Activated naive CD4-positive, alpha-beta T cell treated with anti-CD3 and anti-CD28 coated beads, Interleukin-2, amount 50 U/mL, for 72 hours (primary cell): ENCODE data around the gene TNMD. TPM values are rescaled to one million over a fixed set of nuclear protein-coding genes. Genes with fewer than 3 reads are reported as not detected.

Experiments used
- ATAC-seq, 2 donors: fragments of 150-1000 bp; cut with Tn5 transposase; 2 replicates each; pipeline ENCODE4 v1.10.0; 2021; ENCODE audit warnings: mild to moderate bottlenecking in 2 of 2, moderate library complexity in 2 of 2
- DNase-seq, 2 donors: peaks; one replicate each; pipeline ENCODE4 v3.0.0; 2021 to 2022; ENCODE audit warnings: low spot score in 2 of 2
- H3K27ac Mint-ChIP-seq, 2 donors: one replicate each; pipeline ENCODE4 v1.8.0; 2022; ENCODE audit warnings: mild to moderate bottlenecking in 2 of 2, mixed read lengths in 2 of 2
- H3K36me3 Mint-ChIP-seq, 2 donors: one replicate each; pipeline ENCODE4 v1.8.0; 2022; ENCODE audit warnings: mixed read lengths in 2 of 2
- H3K9me3 Mint-ChIP-seq, 2 donors: one replicate each; pipeline ENCODE4 v1.8.0; 2022; ENCODE audit warnings: mixed read lengths in 2 of 2
- total RNA-seq, 2 donors: library from RNA; stranded (reverse); gene quantifications; one replicate each; pipeline ENCODE4 v1.2.3, GENCODE V29; 2022

The TNMD gene
- total RNA-seq, 2 donors from 2014 or later = not detected

DNA sequence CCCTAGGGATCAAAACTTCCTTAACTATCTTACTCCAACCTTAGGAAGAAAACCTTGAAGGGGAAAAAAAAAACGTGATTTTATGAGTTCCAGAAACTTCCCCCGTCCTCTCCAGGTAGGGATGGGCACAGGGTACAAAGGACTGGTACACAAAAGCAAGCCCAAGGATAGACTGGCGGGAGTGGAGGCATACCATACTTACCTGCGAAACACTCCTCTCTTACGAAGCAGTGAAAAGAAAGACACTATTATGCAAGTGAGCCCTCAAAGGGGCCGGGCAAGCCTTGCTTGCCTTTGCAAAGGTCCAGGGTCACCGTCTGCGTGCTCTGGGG is 51.2 kb downstream of the TNMD start:
- DNase-seq (no peak), ATAC-seq (no peak)
- Mint-ChIP-seq H3K36me3 (peaks cover 0 to 5% of the 10 kb centered on the region in 2 donors), H3K9me3 (no peaks in the 10 kb centered on the region), H3K27ac (peak overlapping the region in 1 of 2 donors; percentile 84)

DNA sequence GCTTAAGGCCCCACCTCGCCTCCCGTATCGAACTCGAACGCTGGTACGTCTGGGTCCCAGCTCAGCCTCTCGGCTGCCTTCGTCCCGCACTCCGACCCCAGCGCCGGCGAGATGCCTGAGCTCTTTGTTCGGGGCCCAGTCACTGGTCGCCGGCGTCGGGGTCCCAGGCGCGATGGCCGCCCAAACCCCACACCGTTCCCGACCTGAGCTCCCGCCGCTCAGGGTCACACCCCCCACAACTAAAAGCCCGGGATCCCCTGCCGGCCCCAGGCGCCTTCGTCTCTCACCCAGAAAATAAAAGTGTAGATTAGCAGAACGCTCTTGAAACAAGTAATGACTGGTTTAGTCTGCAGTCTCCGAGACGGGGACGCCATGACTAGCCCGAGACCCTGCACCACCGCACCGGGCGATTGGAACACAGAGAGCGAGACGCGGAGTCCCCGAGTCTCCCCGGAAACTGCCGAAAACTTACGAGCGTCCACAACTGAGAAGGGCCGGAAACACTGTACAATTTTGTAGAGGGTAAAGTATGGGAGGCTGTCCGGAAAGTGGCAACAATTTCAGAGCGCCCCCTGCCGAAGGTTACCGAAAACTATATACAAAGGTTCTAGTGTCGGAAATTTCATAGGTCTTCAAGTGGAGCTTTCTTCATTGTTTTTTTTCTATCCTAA is 51.7 kb downstream of the TNMD start, which contains the start of gene TSPAN6:
TSS of gene TSPAN6 (minus strand) at position 486 of the 671 bp plus-strand sequence. CDS start at position 374, 112 bp downstream.
- Mint-ChIP-seq H3K9me3 (no peaks in the 10 kb centered on the region), H3K36me3 (peaks cover 0 to 5% of the 10 kb centered on the region in 2 donors), H3K27ac (peak within 1 kb of the TSS in 1 of 2 donors; percentile 84)
- DNase-seq = peak; percentile 65 to 68
- ATAC-seq = peak; percentile 99 to 100

DNA sequence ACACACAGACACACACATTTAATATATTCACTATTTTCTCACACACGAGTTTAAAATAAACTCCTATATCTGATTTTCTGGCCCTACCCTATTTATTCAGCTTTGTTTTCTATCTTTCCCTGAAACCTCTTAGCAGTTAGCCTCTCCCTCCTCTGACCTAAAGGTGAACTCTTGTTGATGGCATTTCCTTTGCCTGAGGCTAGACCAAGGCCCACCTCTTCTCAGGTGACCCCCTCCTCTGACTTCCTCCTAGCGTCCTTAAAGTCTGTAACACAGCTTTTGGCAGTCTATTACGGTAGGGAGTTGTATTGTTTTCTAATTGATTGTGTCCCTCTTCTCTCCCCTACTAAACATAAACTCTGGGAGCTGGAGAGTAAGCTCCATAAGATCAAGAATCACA is 57.6 kb downstream of the TNMD start:
- Mint-ChIP-seq H3K36me3 (no peaks in the 10 kb centered on the region), H3K27ac (no peak overlapping the region), H3K9me3 (no peaks in the 10 kb centered on the region)
- no peak for ATAC-seq
- no peak for DNase-seq

DNA sequence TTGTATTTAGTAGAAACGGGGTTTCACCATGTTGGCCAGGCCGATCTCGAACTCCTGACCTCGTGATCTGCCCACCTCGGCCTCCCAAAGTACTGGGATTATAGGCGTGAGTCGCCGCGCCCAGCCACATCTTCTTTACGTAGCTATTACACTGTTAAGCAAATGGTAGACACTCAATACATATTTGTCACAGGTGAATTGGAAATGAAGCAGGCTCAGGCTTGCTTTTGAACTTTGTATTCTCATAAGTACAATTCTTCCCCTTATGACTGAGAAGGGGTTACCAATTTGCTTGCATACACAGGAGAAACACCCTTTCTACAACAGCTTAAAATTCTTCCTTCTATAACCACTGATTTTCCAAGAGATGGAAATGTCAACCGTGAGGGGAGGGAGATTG is 58.5 kb downstream of the TNMD start:
- Mint-ChIP-seq H3K27ac (no peak overlapping the region), H3K9me3 (no peaks in the 10 kb centered on the region), H3K36me3 (no peaks in the 10 kb centered on the region)
- DNase-seq = no peak
- no peak for ATAC-seq

DNA sequence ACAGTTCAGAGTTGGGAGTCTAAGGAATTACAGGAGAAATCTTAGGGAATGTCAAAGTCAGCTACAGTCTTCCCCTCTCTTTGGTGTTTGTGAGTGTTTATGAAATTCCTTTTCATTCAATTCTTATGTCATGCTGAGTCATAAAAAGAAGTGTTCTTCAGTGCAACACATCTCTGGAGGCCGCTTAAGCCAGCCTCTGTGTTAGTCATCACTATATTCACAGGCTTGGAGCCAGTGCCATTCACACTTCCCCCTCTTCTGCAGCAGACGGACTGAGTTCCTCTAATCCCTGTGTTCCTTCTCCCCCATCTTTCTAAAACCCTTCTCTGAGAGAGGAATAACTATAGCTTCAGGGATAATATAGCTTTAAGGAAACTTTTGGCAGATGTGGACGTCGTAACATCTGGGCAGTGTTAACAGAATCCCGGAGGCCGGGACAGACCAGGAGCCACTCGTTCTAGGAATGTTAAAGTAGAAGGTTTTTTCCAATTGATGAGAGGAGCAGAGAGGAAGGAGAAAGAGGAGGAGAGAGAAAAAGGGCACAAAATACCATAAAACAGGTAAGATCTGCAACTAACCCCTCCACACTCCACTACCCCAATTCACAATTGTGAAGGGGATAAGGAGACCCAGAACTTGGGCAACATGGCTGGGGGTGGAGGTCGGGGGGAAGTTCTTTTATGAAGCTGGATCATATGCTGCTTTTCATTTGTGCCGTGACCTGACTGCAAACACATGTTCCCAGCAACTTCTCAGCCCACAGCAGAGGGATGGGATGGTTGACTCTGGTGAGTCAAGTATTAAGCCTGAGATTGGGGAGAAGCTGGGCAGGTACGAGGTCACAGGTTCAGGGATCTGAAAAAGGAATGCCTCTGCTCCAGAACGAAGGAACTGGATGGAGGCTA is 59.5 kb downstream of the TNMD start, which contains the start of gene SRPX2:
TSS of gene SRPX2 (plus strand) at position 244 of the 905 bp plus-strand sequence. CDS start 2,124 bp downstream, outside the sequence.
- Mint-ChIP-seq H3K9me3 (no peaks in the 10 kb centered on the region), H3K27ac (no peak within 1 kb of the TSS), H3K36me3 (no peaks in the 10 kb centered on the region)
- DNase-seq = no peak
- peak in 1 of 2 donors; percentile 62 for ATAC-seq

DNA sequence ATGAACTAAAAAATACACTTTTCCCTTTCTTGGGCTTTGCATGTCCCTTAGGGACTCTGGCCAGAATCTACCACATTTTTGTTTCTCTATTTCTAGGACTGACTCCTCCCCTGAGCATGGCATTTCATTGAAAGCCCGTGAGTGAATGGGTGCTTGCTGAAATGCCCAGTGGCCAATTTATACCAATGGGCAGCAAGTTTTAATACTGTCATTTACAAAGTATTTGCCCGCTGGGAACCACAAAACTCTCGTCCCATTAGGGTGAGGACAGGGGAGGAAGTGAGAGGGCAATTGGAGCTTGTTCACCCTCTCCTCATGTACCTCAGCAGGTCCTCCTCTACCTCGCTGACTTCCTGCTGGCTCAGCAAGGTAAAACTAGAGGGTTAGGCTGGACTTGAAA is 60.4 kb downstream of the TNMD start:
- Mint-ChIP-seq H3K27ac (no peak overlapping the region), H3K36me3 (no peaks in the 10 kb centered on the region), H3K9me3 (no peaks in the 10 kb centered on the region)
- ATAC-seq (no peak), DNase-seq (no peak)

DNA sequence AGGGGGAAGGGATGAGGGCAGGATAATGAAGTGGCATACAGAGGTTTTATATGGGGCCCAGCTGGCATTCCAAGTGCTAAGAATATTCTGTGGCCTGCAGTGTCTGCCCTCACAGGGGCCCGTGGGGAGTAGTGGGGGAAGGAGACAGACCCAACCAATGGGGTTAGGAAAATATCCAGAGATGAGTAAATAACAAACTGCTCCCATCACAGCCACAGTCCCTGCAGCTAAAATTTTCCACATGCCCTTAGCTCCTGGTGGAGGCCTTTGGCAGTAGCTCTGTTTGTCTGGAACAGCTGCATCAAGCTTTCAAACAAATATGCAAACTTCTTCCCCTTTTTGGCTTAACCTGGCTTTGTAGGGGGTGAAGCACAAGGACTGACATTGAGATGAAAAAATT is 62.4 kb downstream of the TNMD start:
- no peaks in the 10 kb centered on the region for H3K9me3 Mint-ChIP-seq
- no peak for ATAC-seq
- no peaks in the 10 kb centered on the region for H3K36me3 Mint-ChIP-seq
- no peak overlapping the region for H3K27ac Mint-ChIP-seq
- DNase-seq = no peak

DNA sequence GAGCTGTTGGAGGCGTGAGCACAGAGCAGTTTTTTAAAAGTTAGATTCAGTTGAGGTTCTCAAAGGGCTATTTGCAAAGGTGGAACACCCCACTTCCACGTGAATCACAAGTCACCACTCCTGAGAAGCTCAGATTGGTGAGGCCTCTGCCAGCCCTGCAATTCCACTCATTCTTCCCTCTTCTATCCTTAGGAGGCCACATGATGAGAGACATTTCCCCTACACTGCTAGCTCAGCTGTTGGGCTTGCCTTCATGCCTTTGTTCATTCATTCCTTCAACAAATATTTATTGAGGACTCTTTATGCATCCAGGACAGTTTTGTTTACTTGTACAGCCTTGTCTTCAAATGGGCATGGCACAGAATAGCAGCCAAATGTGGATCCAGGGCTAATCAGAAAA is 63.0 kb downstream of the TNMD start:
- H3K9me3 Mint-ChIP-seq = no peaks in the 10 kb centered on the region
- H3K36me3 Mint-ChIP-seq = no peaks in the 10 kb centered on the region
- H3K27ac Mint-ChIP-seq = no peak overlapping the region
- DNase-seq (no peak), ATAC-seq (no peak)

DNA sequence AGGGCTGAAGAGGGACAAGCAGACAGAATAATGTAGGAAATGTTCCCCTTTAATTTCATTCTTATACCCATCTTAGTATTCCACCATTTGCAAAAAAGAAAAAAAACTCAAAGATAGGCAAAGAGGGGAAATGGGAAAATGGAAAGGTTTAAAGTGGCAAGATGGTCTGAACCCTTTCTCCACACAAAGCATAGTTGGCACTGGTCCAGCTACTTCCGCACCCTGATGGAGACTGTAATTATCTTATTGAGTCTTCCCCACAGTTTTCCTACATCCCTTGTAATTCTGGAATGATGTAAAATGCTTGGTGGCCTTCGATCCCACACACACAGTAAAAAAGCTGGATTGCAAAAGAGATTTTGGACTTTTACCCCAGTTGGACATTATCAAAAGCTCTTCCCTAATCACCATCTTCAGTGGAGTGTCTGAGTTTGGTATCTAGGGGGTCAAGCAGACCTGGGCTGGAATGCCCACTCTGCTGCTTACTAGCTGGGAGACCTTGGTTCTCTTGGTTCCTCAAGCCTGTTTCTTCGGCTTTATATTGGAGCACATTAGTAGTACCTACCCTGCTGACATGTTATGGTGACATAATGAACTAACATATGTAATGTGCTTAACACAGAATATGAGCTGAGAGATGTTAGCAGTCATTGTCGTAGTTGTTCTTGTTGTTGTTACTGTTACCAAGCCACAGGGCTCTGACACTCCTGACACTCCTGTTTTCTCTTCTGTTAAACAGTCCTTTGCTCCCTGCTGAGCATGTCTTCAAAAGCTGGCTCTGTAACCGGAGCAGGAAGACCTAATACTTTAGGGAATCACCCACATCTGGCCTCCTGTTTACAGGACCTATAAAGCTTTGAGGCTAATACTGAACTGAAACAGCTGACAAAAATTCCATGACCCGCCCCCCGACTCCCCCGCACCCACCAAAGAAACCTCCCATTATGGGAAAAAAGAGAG is 64.0 kb downstream of the TNMD start:
- Mint-ChIP-seq H3K36me3 (no peaks in the 10 kb centered on the region), H3K9me3 (no peaks in the 10 kb centered on the region), H3K27ac (no peak overlapping the region)
- DNase-seq = no peak
- no peak for ATAC-seq

Other genes starting within 250 kb of the TNMD start
- gene PCDH19, start 174.7 kb upstream of the TNMD start, total RNA-seq = not detected
- gene TSPAN6, start 51.9 kb downstream of the TNMD start, total RNA-seq = under 1 TPM in 1 of 2 donors, not detected in 1; 0.73 TPM
- gene SRPX2, start 59.3 kb downstream of the TNMD start, total RNA-seq = not detected
- gene SYTL4, start 147.2 kb downstream of the TNMD start, total RNA-seq = not detected
- gene CSTF2, start 235.5 kb downstream of the TNMD start, total RNA-seq = 10 to 100 TPM; 30.9 to 52.5 TPM